COLO668 (cell line): Measurements from ENCODE around the gene SVIL.
A peak's percentile ranks its signal among the peaks of the same experiment; 100 is the strongest.

Experiments used
- DNase-seq: peaks from one replicate; lab custom pipeline; 2025; ENCODE audit not compliant: unreplicated experiment; lab: John Stamatoyannopoulos, UW

Gene SVIL

GRCh38 chr10:29634764-29635625, at the start of gene SVIL:
SVIL (minus strand) TSS chr10:29634971; CDS start chr10:29555058, 79,913 bp downstream.
- peak; percentile 51 for DNase-seq

- no peak for DNase-seq
Observed at GRCh38 chr10:29681676-29682448, 47.1 kb upstream of the SVIL start.

- DNase-seq, result no peak
Observed at GRCh38 chr10:29680091-29680490, 45.3 kb upstream of the SVIL start.

- no peak for DNase-seq
Observed at GRCh38 chr10:29676732-29677131, 42.0 kb upstream of the SVIL start.

- DNase-seq, result no peak
Observed at GRCh38 chr10:29675984-29676383, 41.2 kb upstream of the SVIL start.

GRCh38 chr10:29671968-29672367, 37.2 kb upstream of the SVIL start:
- DNase-seq, result no peak

- no peak for DNase-seq
Observed at GRCh38 chr10:29671228-29671780, 36.5 kb upstream of the SVIL start.

- no peak for DNase-seq
Observed at GRCh38 chr10:29670761-29671160, 36.0 kb upstream of the SVIL start.

GRCh38 chr10:29669149-29669548, 34.4 kb upstream of the SVIL start:
- DNase-seq, result no peak

GRCh38 chr10:29668628-29669027, 33.9 kb upstream of the SVIL start:
- no peak for DNase-seq

GRCh38 chr10:29667191-29667590, 32.4 kb upstream of the SVIL start:
- no peak for DNase-seq

- no peak for DNase-seq
Observed at GRCh38 chr10:29666201-29666600, 31.4 kb upstream of the SVIL start.

GRCh38 chr10:29663718-29664117, 28.9 kb upstream of the SVIL start:
- no peak for DNase-seq

- DNase-seq, result peak; percentile 22
Observed at GRCh38 chr10:29658984-29659965, 24.5 kb upstream of the SVIL start.

GRCh38 chr10:29657719-29658274, 23.0 kb upstream of the SVIL start:
- peak; percentile 18 for DNase-seq

- DNase-seq, result no peak
Observed at GRCh38 chr10:29656451-29656992, 21.8 kb upstream of the SVIL start.

GRCh38 chr10:29652192-29652591, 17.4 kb upstream of the SVIL start:
- no peak for DNase-seq

GRCh38 chr10:29651767-29652166, 17.0 kb upstream of the SVIL start:
- DNase-seq, result no peak

GRCh38 chr10:29650552-29650944, 15.8 kb upstream of the SVIL start:
- no peak for DNase-seq
